ENCODE results near the gene ALG14.
"Not testable (repeated sequence)": the region's sequence is repeated elsewhere in the genome, so short reads cannot be mapped to it uniquely, and the experiment has no call there.

Gene ALG14
- 3.5 to 5.5 reads per million in 2 experiments for total RNA-seq

GRCh38 chr1:95072532-95073419 is at the start of gene ALG14:
TSS of gene ALG14 (minus strand) at chr1:95072951. CDS start at chr1:95072898, 53 bp downstream.
- DNase-seq (ENCODE audit: low read depth), result peak; percentile 93

GRCh38 chr1:95122151-95122697 is 49.5 kb upstream of the ALG14 start:
- no peak for DNase-seq (ENCODE audit: low read depth)

GRCh38 chr1:95119273-95119672 is 46.5 kb upstream of the ALG14 start:
- no peak for DNase-seq (ENCODE audit: low read depth)

GRCh38 chr1:95118710-95119109 is 46.0 kb upstream of the ALG14 start:
- no peak for DNase-seq (ENCODE audit: low read depth)

- no peak for DNase-seq (ENCODE audit: low read depth)
Observed at GRCh38 chr1:95118067-95118499, 45.3 kb upstream of the ALG14 start.

GRCh38 chr1:95117207-95118066 is 44.7 kb upstream of the ALG14 start, which contains the start of gene TLCD4:
TSS of gene TLCD4 (plus strand) at chr1:95117355. CDS start at chr1:95143902, 26,547 bp downstream.
- peak; percentile 13 for DNase-seq (ENCODE audit: low read depth)

GRCh38 chr1:95116580-95117206 is 43.9 kb upstream of the ALG14 start:
- DNase-seq (ENCODE audit: low read depth), result peak; percentile 30

- DNase-seq (ENCODE audit: low read depth), result no peak
Observed at GRCh38 chr1:95115708-95116137, 43.0 kb upstream of the ALG14 start.

- no peak for DNase-seq (ENCODE audit: low read depth)
Observed at GRCh38 chr1:95113684-95114083, 40.9 kb upstream of the ALG14 start.

- no peak for DNase-seq (ENCODE audit: low read depth)
Observed at GRCh38 chr1:95111014-95111413, 38.3 kb upstream of the ALG14 start.

GRCh38 chr1:95108792-95109191 is 36.0 kb upstream of the ALG14 start:
- DNase-seq (ENCODE audit: low read depth), result no peak

- DNase-seq (ENCODE audit: low read depth), result no peak
Observed at GRCh38 chr1:95098196-95098595, 25.4 kb upstream of the ALG14 start.

- DNase-seq (ENCODE audit: low read depth), result no peak
Observed at GRCh38 chr1:95097426-95097825, 24.7 kb upstream of the ALG14 start.

GRCh38 chr1:95096218-95096841 is 23.6 kb upstream of the ALG14 start:
- DNase-seq (ENCODE audit: low read depth), result no peak

GRCh38 chr1:95095833-95096217 is 23.1 kb upstream of the ALG14 start:
- DNase-seq (ENCODE audit: low read depth), result no peak

GRCh38 chr1:95094923-95095322 is 22.2 kb upstream of the ALG14 start:
- no peak for DNase-seq (ENCODE audit: low read depth)

- no peak for DNase-seq (ENCODE audit: low read depth)
Observed at GRCh38 chr1:95093296-95093695, 20.5 kb upstream of the ALG14 start.

- not testable (repeated sequence) for DNase-seq (ENCODE audit: low read depth)
Observed at GRCh38 chr1:95092891-95093290, 20.1 kb upstream of the ALG14 start.

GRCh38 chr1:95091290-95091689 is 18.5 kb upstream of the ALG14 start:
- DNase-seq (ENCODE audit: low read depth), result not testable (repeated sequence)

- no peak for DNase-seq (ENCODE audit: low read depth)
Observed at GRCh38 chr1:95089650-95090287, 17.0 kb upstream of the ALG14 start.

- DNase-seq (ENCODE audit: low read depth), result no peak
Observed at GRCh38 chr1:95088303-95088702, 15.6 kb upstream of the ALG14 start.

Measured in T follicular helper cell (primary cell).